Muscle layer of duodenum (tissue), 2 donors: Measurements from ENCODE around the gene KRT9.
"Not testable (repeated sequence)": the region's sequence is repeated elsewhere in the genome, so short reads cannot be mapped to it uniquely, and the experiment has no call there.

Experiments used
- H3K27ac ChIP-seq: one replicate; pipeline ENCODE4 v1.7.0; 2013; ENCODE audit warnings: mild to moderate bottlenecking, low read length
- H3K27me3 ChIP-seq: one replicate; pipeline ENCODE4 v1.7.0; 2013; ENCODE audit warnings: low read depth, mild to moderate bottlenecking, control low read depth, low read length
- H3K36me3 ChIP-seq, 2 donors: one replicate each; pipeline ENCODE4 v1.7.0; 2013; ENCODE audit warnings: low read length in 2 of 2, control low read depth in 1 of 2, mild to moderate bottlenecking in 1 of 2; ENCODE audit not compliant: insufficient read depth in 2 of 2, control insufficient read depth in 1 of 2
- H3K4me1 ChIP-seq, 2 donors: one replicate each; pipeline ENCODE4 v1.7.0; 2013; ENCODE audit warnings: low read length in 2 of 2, mild to moderate bottlenecking in 2 of 2, control low read depth in 1 of 2, moderate library complexity in 1 of 2; ENCODE audit not compliant: insufficient read depth in 2 of 2, control insufficient read depth in 1 of 2
- H3K4me3 ChIP-seq, 2 donors: one replicate each; pipeline ENCODE4 v1.7.0; 2013; ENCODE audit warnings: low read length in 2 of 2, low read depth in 1 of 2, mild to moderate bottlenecking in 1 of 2
- H3K9me3 ChIP-seq, 2 donors: one replicate each; pipeline ENCODE4 v1.7.0; 2013; ENCODE audit warnings: low read length in 2 of 2, control low read depth in 1 of 2, mild to moderate bottlenecking in 1 of 2; ENCODE audit not compliant: control insufficient read depth in 1 of 2
- donor health status: healthy.

The KRT9 gene

GRCh38 chr17:41594363-41594915, 22.6 kb upstream of the KRT9 start:
- no peaks in the 10 kb centered on the region for H3K4me1 ChIP-seq
- H3K4me3 ChIP-seq: no peak overlapping the region
- H3K27me3 ChIP-seq: no peaks in the 10 kb centered on the region
- H3K9me3 ChIP-seq: no peaks in the 10 kb centered on the region
- no peaks in the 10 kb centered on the region for H3K36me3 ChIP-seq
- H3K27ac ChIP-seq: no peak overlapping the region

- H3K27ac ChIP-seq: no peak overlapping the region
- no peak overlapping the region for H3K4me3 ChIP-seq
- no peaks in the 10 kb centered on the region for H3K9me3 ChIP-seq
- no peaks in the 10 kb centered on the region for H3K4me1 ChIP-seq
- H3K36me3 ChIP-seq: no peaks in the 10 kb centered on the region
- no peaks in the 10 kb centered on the region for H3K27me3 ChIP-seq
Measured at GRCh38 chr17:41593306-41593981, 21.6 kb upstream of the KRT9 start.

GRCh38 chr17:41592601-41593305, 20.9 kb upstream of the KRT9 start:
- H3K4me1 ChIP-seq: no peaks in the 10 kb centered on the region
- H3K4me3 ChIP-seq: no peak overlapping the region
- H3K27ac ChIP-seq: no peak overlapping the region

GRCh38 chr17:41589301-41589700, 17.4 kb upstream of the KRT9 start:
- Histone ChIP-seq H3K4me1 (no peaks in the 10 kb centered on the region), H3K27ac (no peak overlapping the region), H3K4me3 (no peak overlapping the region), H3K27me3 (no peaks in the 10 kb centered on the region), H3K9me3 (no peaks in the 10 kb centered on the region), H3K36me3 (no peaks in the 10 kb centered on the region)

More at GRCh38 chr17:41592601-41593305, 20.9 kb upstream of the KRT9 start:
- Histone ChIP-seq H3K9me3 (no peaks in the 10 kb centered on the region), H3K27me3 (no peaks in the 10 kb centered on the region), H3K36me3 (no peaks in the 10 kb centered on the region)

GRCh38 chr17:41588126-41588810, 16.4 kb upstream of the KRT9 start:
- no peaks in the 10 kb centered on the region for H3K27me3 ChIP-seq

GRCh38 chr17:41586863-41587495, 15.1 kb upstream of the KRT9 start, which contains the start of gene KRT14:
KRT14 (minus strand) TSS chr17:41586895; CDS start chr17:41586834, 61 bp downstream.
- Histone ChIP-seq H3K4me1 (no peaks in the 10 kb centered on the region), H3K4me3 (no peak within 1 kb of the TSS), H3K36me3 (no peaks in the 10 kb centered on the region), H3K27ac (no peak within 1 kb of the TSS), H3K9me3 (no peaks in the 10 kb centered on the region), H3K27me3 (no peaks in the 10 kb centered on the region)

More at GRCh38 chr17:41588126-41588810, 16.4 kb upstream of the KRT9 start:
- H3K36me3 ChIP-seq: no peaks in the 10 kb centered on the region
- H3K9me3 ChIP-seq: no peaks in the 10 kb centered on the region
- H3K4me1 ChIP-seq: no peaks in the 10 kb centered on the region
- H3K27ac ChIP-seq: no peak overlapping the region
- H3K4me3 ChIP-seq: no peak overlapping the region

GRCh38 chr17:41585301-41586056, 13.6 kb upstream of the KRT9 start:
- Histone ChIP-seq H3K4me1 (no peaks in the 10 kb centered on the region), H3K4me3 (no peak overlapping the region), H3K27ac (no peak overlapping the region), H3K36me3 (no peaks in the 10 kb centered on the region), H3K9me3 (no peaks in the 10 kb centered on the region), H3K27me3 (no peaks in the 10 kb centered on the region)

- not testable (repeated sequence) for H3K27ac ChIP-seq, H3K4me1 ChIP-seq, H3K9me3 ChIP-seq, H3K27me3 ChIP-seq, H3K4me3 ChIP-seq, H3K36me3 ChIP-seq
Measured at GRCh38 chr17:41584331-41584927, 12.6 kb upstream of the KRT9 start.

GRCh38 chr17:41583137-41584127, 11.6 kb upstream of the KRT9 start:
- Histone ChIP-seq H3K27ac (no peak overlapping the region), H3K9me3 (no peaks in the 10 kb centered on the region), H3K4me1 (no peaks in the 10 kb centered on the region), H3K27me3 (no peaks in the 10 kb centered on the region), H3K36me3 (no peaks in the 10 kb centered on the region), H3K4me3 (no peak overlapping the region)
